Thymus (tissue), 14 donors: ENCODE measurements around the gene NELFE. TPM values are rescaled to one million over a fixed set of nuclear protein-coding genes. Genes with fewer than 3 reads are reported as not detected.
"Not testable (repeated sequence)": the region's sequence is repeated elsewhere in the genome, so short reads cannot be mapped to it uniquely, and the experiment has no call there.

Experiments
- DNase-seq, 9 donors: peaks; one replicate each; pipeline ENCODE4 v3.0.0-alpha.2; 2013; ENCODE audit warnings: low spot score in 9 of 9, low read depth in 6 of 9, missing footprints in 1 of 9
- H3K27ac ChIP-seq, 2 donors: one replicate each; pipeline ENCODE4 v1.5.1; 2013; ENCODE audit warnings: control low read depth in 1 of 2, low read depth in 1 of 2, low read length in 1 of 2, mild to moderate bottlenecking in 1 of 2, moderate library complexity in 1 of 2
- H3K27me3 ChIP-seq, 2 donors: one replicate each; pipeline ENCODE4 v1.5.1; 2013; ENCODE audit warnings: low read length in 1 of 2; ENCODE audit not compliant: control insufficient read depth in 2 of 2, insufficient read depth in 1 of 2
- H3K36me3 ChIP-seq, 2 donors: one replicate each; pipeline ENCODE4 v1.5.1; 2013; ENCODE audit warnings: low read length in 1 of 2, mild to moderate bottlenecking in 1 of 2, moderate library complexity in 1 of 2; ENCODE audit not compliant: control insufficient read depth in 2 of 2, insufficient read depth in 2 of 2
- H3K4me1 ChIP-seq, 2 donors: one replicate each; pipeline ENCODE4 v1.5.1; 2013; ENCODE audit warnings: low read length in 2 of 2; ENCODE audit not compliant: control insufficient read depth in 2 of 2, insufficient read depth in 2 of 2
- H3K4me3 ChIP-seq, 2 donors: one replicate each; pipeline ENCODE4 v1.5.1; 2013; ENCODE audit warnings: low read length in 2 of 2, control low read depth in 1 of 2, mild to moderate bottlenecking in 1 of 2
- H3K9me3 ChIP-seq, 2 donors: one replicate each; pipeline ENCODE4 v1.5.1; 2013; ENCODE audit warnings: low read length in 1 of 2, mild to moderate bottlenecking in 1 of 2; ENCODE audit not compliant: control insufficient read depth in 2 of 2, insufficient read depth in 1 of 2
- WGBS: extraction: QIAGEN DNeasy Blood & Tissue Kit; methylation state at CpG from one replicate; pipeline ENCODE4 v1.1.7; 2013; 5-methylcytosine and 5-hydroxymethylcytosine counted together
- long read RNA-seq, 10 donors: transcript quantifications; one replicate each; lab custom pipeline, GENCODE V29; 2026
- polyA plus RNA-seq: library from polyadenylated mRNA; stranded (reverse); fragments of 200-250 nt; gene quantifications from one replicate; pipeline ENCODE4 v1.2.3, GENCODE V29; 2013
- total RNA-seq: library from RNA; stranded (reverse); fragments of 120-200 nt; gene quantifications from one replicate; pipeline ENCODE4 v1.2.4, GENCODE V29; 2013
- donor health status: healthy.

The NELFE gene, protein sequence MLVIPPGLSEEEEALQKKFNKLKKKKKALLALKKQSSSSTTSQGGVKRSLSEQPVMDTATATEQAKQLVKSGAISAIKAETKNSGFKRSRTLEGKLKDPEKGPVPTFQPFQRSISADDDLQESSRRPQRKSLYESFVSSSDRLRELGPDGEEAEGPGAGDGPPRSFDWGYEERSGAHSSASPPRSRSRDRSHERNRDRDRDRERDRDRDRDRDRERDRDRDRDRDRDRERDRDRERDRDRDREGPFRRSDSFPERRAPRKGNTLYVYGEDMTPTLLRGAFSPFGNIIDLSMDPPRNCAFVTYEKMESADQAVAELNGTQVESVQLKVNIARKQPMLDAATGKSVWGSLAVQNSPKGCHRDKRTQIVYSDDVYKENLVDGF
- total RNA-seq: 62.9 TPM
- polyA plus RNA-seq: 44.5 TPM
- long read RNA-seq, donor 1, partial matches to known transcripts: 0 of 1 reads
- long read RNA-seq, donor 1, other reads (novel, unspliced or antisense): 0 of 1 reads
- long read RNA-seq, donor 2: 0 reads
- long read RNA-seq, donor 3, transcript NELFE-202 (11 exons, 1,584 nt): major isoform, 40 of 54 reads
- long read RNA-seq, donor 3, partial matches to known transcripts: 6 of 54 reads
- long read RNA-seq, donor 3, other reads (novel, unspliced or antisense): 6 of 54 reads
- long read RNA-seq, donor 4, transcript NELFE-202 (11 exons, 1,584 nt): major isoform, 7 of 8 reads
- long read RNA-seq, donor 4, partial matches to known transcripts: 0 of 8 reads
- long read RNA-seq, donor 4, other reads (novel, unspliced or antisense): 0 of 8 reads
- long read RNA-seq, donor 5, transcript NELFE-202 (11 exons, 1,584 nt): major isoform, 39 of 120 reads
- long read RNA-seq, donor 5, partial matches to known transcripts: 54 of 120 reads
- long read RNA-seq, donor 5, other reads (novel, unspliced or antisense): 25 of 120 reads
- long read RNA-seq, donor 6, transcript NELFE-202 (11 exons, 1,584 nt): major isoform, 14 of 22 reads
- long read RNA-seq, donor 6, partial matches to known transcripts: 0 of 22 reads
- long read RNA-seq, donor 6, other reads (novel, unspliced or antisense): 7 of 22 reads
- long read RNA-seq, donor 7, transcript NELFE-202 (11 exons, 1,584 nt): major isoform, 12 of 18 reads
- long read RNA-seq, donor 7, partial matches to known transcripts: 5 of 18 reads
- long read RNA-seq, donor 7, other reads (novel, unspliced or antisense): 0 of 18 reads
- long read RNA-seq, donor 8, transcript NELFE-202 (11 exons, 1,584 nt): major isoform, 7 of 8 reads
- long read RNA-seq, donor 8, partial matches to known transcripts: 0 of 8 reads
- long read RNA-seq, donor 8, other reads (novel, unspliced or antisense): 0 of 8 reads
- long read RNA-seq, donor 9, transcript NELFE-202 (11 exons, 1,584 nt): major isoform, 15 of 15 reads
- long read RNA-seq, donor 9, partial matches to known transcripts: 0 of 15 reads
- long read RNA-seq, donor 9, other reads (novel, unspliced or antisense): 0 of 15 reads
- long read RNA-seq, donor 10, transcript NELFE-202 (11 exons, 1,584 nt): major isoform, 11 of 12 reads
- long read RNA-seq, donor 10, partial matches to known transcripts: 0 of 12 reads
- long read RNA-seq, donor 10, other reads (novel, unspliced or antisense): 0 of 12 reads

GRCh38 chr6:31958741-31959739 lies at the start of gene NELFE, which contains the start of gene SKIC2:
NELFE (minus strand) TSS chr6:31958971; CDS start chr6:31958446, 525 bp downstream.
SKIC2 (plus strand) TSS chr6:31959175; CDS start chr6:31959193, 18 bp downstream.
- Histone ChIP-seq H3K36me3 (peaks cover 61 to 70% of the 10 kb centered on the region in 2 donors), H3K4me1 (peaks cover 18 to 19% of the 10 kb centered on the region in 2 donors), H3K27ac (peak within 1 kb of the TSS; percentile 77 to 83), H3K27me3 (no peaks in the 10 kb centered on the region), H3K4me3 (peak within 1 kb of the TSS; percentile 82 to 84), H3K9me3 (peaks cover 0 to 4% of the 10 kb centered on the region in 2 donors)
- under 1% methylated on average over 59 of the region's 59 CpGs for WGBS
- DNase-seq: peak; percentile 96 to 99 (median 98)

GRCh38 chr6:32008037-32008436 lies 49.3 kb upstream of the NELFE start:
- no CpG with 5 or more reads among the region's 24 CpGs for WGBS
- not testable (repeated sequence) for H3K4me1 ChIP-seq, DNase-seq

DNA sequence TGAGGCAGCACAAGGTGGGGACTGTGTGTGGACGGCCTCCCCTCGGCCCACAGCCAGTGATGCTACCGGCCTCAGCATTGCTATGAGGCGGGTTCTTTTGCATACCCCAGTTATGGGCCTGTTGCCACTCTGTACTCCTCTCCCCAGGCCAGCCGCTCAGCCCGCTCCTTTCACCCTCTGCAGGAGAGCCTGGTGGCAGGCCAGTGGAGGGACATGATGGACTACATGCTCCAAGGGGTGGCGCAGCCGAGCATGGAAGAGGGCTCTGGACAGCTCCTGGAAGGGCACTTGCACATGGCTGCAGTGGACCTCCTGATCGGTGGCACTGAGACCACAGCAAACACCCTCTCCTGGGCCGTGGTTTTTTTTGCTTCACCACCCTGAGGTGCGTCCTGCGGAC lies 48.3 kb upstream of the NELFE start:
- DNase-seq, H3K27me3 ChIP-seq, H3K9me3 ChIP-seq, H3K27ac ChIP-seq, H3K4me1 ChIP-seq, H3K36me3 ChIP-seq, H3K4me3 ChIP-seq: not testable (repeated sequence)
- WGBS: 91% methylated on average over 12 of the region's 12 CpGs

More at GRCh38 chr6:32008037-32008436, 49.3 kb upstream of the NELFE start:
- H3K27me3 ChIP-seq, H3K27ac ChIP-seq, H3K4me3 ChIP-seq, H3K9me3 ChIP-seq, H3K36me3 ChIP-seq: not testable (repeated sequence)

DNA sequence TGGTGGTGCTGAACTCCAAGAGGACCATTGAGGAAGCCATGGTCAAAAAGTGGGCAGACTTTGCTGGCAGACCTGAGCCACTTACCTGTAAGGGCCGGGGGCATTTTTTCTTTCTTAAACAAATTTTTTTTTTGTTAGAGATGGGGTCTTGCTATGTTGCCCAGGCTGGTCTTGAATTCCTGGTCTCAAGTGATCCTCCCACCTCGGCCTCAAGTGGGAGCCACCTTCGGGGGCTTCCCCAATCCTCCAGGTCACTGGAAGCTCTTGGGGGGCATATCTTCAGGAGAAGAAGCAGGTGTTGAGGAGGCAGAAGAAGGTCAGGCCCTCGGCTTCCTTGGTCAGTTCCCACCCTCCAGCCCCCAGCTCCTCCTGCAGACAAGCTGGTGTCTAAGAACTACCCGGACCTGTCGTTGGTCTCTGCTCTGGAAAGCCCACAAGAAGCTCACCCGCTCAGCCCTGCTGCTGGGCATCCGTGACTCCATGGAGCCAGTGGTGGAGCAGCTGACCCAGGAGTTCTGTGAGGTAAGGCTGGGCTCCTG lies 47.3 kb upstream of the NELFE start:
- not testable (repeated sequence) for H3K4me1 ChIP-seq, H3K4me3 ChIP-seq, H3K27ac ChIP-seq, DNase-seq, H3K9me3 ChIP-seq, H3K27me3 ChIP-seq, H3K36me3 ChIP-seq
- 84% methylated on average over 8 of the region's 8 CpGs for WGBS

DNA sequence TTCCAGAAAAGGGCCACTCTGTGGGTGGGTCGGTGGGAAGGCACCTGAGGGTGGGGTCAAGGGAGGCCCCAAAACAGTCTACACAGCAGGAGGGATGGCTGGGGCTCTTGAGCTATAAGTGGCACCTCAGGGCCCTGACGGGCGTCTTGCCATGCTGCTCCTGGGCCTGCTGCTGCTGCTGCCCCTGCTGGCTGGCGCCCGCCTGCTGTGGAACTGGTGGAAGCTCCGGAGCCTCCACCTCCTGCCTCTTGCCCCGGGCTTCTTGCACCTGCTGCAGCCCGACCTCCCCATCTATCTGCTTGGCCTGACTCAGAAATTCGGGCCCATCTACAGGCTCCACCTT lies 46.7 kb upstream of the NELFE start:
- not testable (repeated sequence) for H3K36me3 ChIP-seq, DNase-seq, H3K27me3 ChIP-seq, H3K9me3 ChIP-seq, H3K4me1 ChIP-seq, H3K27ac ChIP-seq, H3K4me3 ChIP-seq
- 93% methylated on average over 9 of the region's 9 CpGs for WGBS

DNA sequence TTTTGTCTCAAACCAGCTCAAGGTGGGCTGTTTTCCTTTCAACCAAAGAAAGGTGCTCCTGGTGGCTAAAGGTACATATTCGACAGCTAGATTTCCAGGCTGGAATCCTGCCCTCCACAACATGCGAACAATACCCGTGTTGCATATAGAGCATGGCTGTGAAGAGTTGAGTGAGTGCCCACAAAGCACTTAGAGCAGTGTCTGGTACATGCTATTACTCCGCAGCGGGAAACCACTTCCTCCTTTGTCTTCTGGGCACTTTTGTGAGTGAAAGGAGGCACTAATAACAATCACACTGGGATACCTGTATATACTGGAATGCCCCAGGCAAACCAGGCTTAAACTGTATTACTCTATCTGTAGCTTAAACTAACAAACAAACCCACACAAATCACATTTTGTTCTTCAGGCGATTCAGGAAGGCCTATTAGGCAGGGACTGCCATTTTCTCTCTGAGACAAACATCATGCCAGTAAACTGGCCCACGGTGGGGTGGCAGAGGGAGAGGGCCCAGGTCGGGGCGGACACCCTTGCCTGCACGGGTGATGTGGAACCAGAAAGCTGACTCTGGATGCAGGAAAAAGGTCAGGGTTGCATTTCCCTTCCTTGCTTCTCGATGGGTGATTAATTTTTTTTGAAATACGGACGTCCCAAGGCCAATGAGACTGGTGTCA lies 46.2 kb upstream of the NELFE start:
- not testable (repeated sequence) for H3K4me3 ChIP-seq, H3K27me3 ChIP-seq, DNase-seq, H3K36me3 ChIP-seq, H3K4me1 ChIP-seq, H3K9me3 ChIP-seq
- peak overlapping the region in 1 of 2 donors; percentile 42 for H3K27ac ChIP-seq
- 64% methylated on average over 9 of the region's 13 CpGs for WGBS

GRCh38 chr6:32004393-32004792 lies 45.6 kb upstream of the NELFE start:
- not testable (repeated sequence) for DNase-seq

More at GRCh38 chr6:32004393-32004792, 45.6 kb upstream of the NELFE start:
- H3K4me1 ChIP-seq, H3K27me3 ChIP-seq, H3K4me3 ChIP-seq, H3K27ac ChIP-seq, H3K36me3 ChIP-seq, H3K9me3 ChIP-seq: not testable (repeated sequence)
- WGBS: 57% methylated on average over 4 of the region's 4 CpGs
